CD4-positive, CD25-positive, alpha-beta regulatory T cell (primary cell): ENCODE results near the gene TMEM117. TPM values are rescaled to one million over a fixed set of nuclear protein-coding genes. Genes with fewer than 3 reads are reported as not detected.

Experiments
- ATAC-seq, 2 donors: fragments of 150-1000 bp; cut with Tn5 transposase; one replicate each; pipeline ENCODE4 v1.10.0; 2021; ENCODE audit warnings: low read depth in 2 of 2, moderate number of reproducible peaks in 2 of 2, moderate library complexity in 1 of 2
- DNase-seq, 3 donors: peaks; one replicate each; pipeline versions ENCODE4 v3.0.0 to v3.0.0-alpha.2; 2012 to 2022; ENCODE audit warnings: mixed read lengths in 1 of 3
- H3K27ac ChIP-seq: one replicate; pipeline ENCODE4 v1.7.0; 2013; ENCODE audit warnings: mild to moderate bottlenecking, low read length; ENCODE audit not compliant: insufficient read depth, poor library complexity, severe bottlenecking
- H3K27me3 ChIP-seq: one replicate; pipeline ENCODE4 v1.7.0; 2013; ENCODE audit warnings: low read length; ENCODE audit not compliant: control insufficient read depth, insufficient read depth
- H3K36me3 ChIP-seq: one replicate; pipeline ENCODE4 v1.7.0; 2013; ENCODE audit warnings: mild to moderate bottlenecking, low read length, moderate library complexity; ENCODE audit not compliant: control insufficient read depth, insufficient read depth
- H3K4me1 ChIP-seq: 2 replicates; pipeline ENCODE4 v1.7.0; 2013; ENCODE audit warnings: mild to moderate bottlenecking, low read length; ENCODE audit not compliant: insufficient read depth, control insufficient read depth, poor library complexity, severe bottlenecking
- H3K4me3 ChIP-seq: one replicate; pipeline ENCODE4 v1.7.0; 2013; ENCODE audit warnings: low read depth, mild to moderate bottlenecking, low read length, moderate library complexity
- H3K9me3 ChIP-seq, 2 experiments: 1 replicate in 1 of 2; 2 replicates in 1 of 2; pipeline ENCODE4 v1.7.0; 2013; ENCODE audit warnings: low read length in 2 of 2, mild to moderate bottlenecking in 1 of 2, moderate library complexity in 1 of 2; ENCODE audit not compliant: control insufficient read depth in 2 of 2
- H3K27ac Mint-ChIP-seq, 3 donors: one replicate each; pipeline ENCODE4 v1.8.0; 2020 to 2022; ENCODE audit warnings: mild to moderate bottlenecking in 3 of 3, mixed read lengths in 3 of 3, moderate library complexity in 2 of 3
- H3K27me3 Mint-ChIP-seq: one replicate; pipeline ENCODE4 v1.8.0; 2022; ENCODE audit warnings: mild to moderate bottlenecking, mixed read lengths
- H3K36me3 Mint-ChIP-seq: one replicate; pipeline ENCODE4 v1.8.0; 2020; ENCODE audit warnings: mixed read lengths
- H3K4me1 Mint-ChIP-seq, 4 donors: one replicate each; pipeline ENCODE4 v1.8.0; 2020 to 2022; ENCODE audit warnings: mixed read lengths in 4 of 4, mild to moderate bottlenecking in 1 of 4
- H3K4me3 Mint-ChIP-seq, 4 donors: one replicate each; pipeline ENCODE4 v1.8.0; 2020 to 2022; ENCODE audit warnings: mild to moderate bottlenecking in 4 of 4, mixed read lengths in 4 of 4, moderate library complexity in 3 of 4
- H3K9me3 Mint-ChIP-seq, 7 donors: one replicate each; pipeline ENCODE4 v1.8.0; 2020 to 2022; ENCODE audit warnings: mixed read lengths in 7 of 7, mild to moderate bottlenecking in 3 of 7, moderate library complexity in 2 of 7
- polyA plus RNA-seq, 4 donors: library from polyadenylated mRNA; unstranded; fragments of 300-500 nt; fragmentation: Illumina TruSeq; gene quantifications; one replicate each; pipeline ENCODE4 v1.2.3, GENCODE V29; 2021
- total RNA-seq: library from RNA; stranded (reverse); gene quantifications from one replicate; pipeline ENCODE4 v1.2.3, GENCODE V29; 2022

The TMEM117 gene
- total and polyA plus RNA-seq, 5 donors from 2014 or later = 2.4 to 4.7 (median 3.2) TPM

GRCh38 chr12:43942379-43942778, 106.5 kb downstream of the TMEM117 start:
- no peaks in the 10 kb centered on the region for H3K27me3 Mint-ChIP-seq
- H3K36me3 ChIP-seq = no peaks in the 10 kb centered on the region
- no peaks in the 10 kb centered on the region for H3K4me1 Mint-ChIP-seq
- DNase-seq (no peak), ATAC-seq (no peak)
- H3K27ac ChIP-seq = no peak overlapping the region
- no peaks in the 10 kb centered on the region for H3K9me3 ChIP-seq
- H3K27me3 ChIP-seq = no peaks in the 10 kb centered on the region
- H3K4me1 ChIP-seq = no peaks in the 10 kb centered on the region
- H3K27ac Mint-ChIP-seq = no peak overlapping the region
- no peak overlapping the region for H3K4me3 ChIP-seq
- peaks cover 0 to 2% (median 0%) of the 10 kb centered on the region in 7 donors for H3K9me3 Mint-ChIP-seq
- H3K4me3 Mint-ChIP-seq = no peak overlapping the region
- H3K36me3 Mint-ChIP-seq = peaks cover 9% of the 10 kb centered on the region

GRCh38 chr12:43945983-43946382, 110.1 kb downstream of the TMEM117 start:
- H3K4me3 ChIP-seq = no peak overlapping the region
- H3K4me1 ChIP-seq = no peaks in the 10 kb centered on the region
- peaks cover 23% of the 10 kb centered on the region for H3K36me3 Mint-ChIP-seq
- H3K36me3 ChIP-seq = no peaks in the 10 kb centered on the region
- DNase-seq (no peak), ATAC-seq (no peak)
- H3K4me3 Mint-ChIP-seq = no peak overlapping the region
- no peaks in the 10 kb centered on the region for H3K27me3 ChIP-seq
- H3K4me1 Mint-ChIP-seq = no peaks in the 10 kb centered on the region
- H3K27me3 Mint-ChIP-seq = no peaks in the 10 kb centered on the region
- no peak overlapping the region for H3K27ac ChIP-seq
- no peaks in the 10 kb centered on the region for H3K9me3 ChIP-seq
- peaks cover 0 to 4% (median 0%) of the 10 kb centered on the region in 7 donors for H3K9me3 Mint-ChIP-seq
- no peak overlapping the region for H3K27ac Mint-ChIP-seq

- H3K27me3 ChIP-seq = no peaks in the 10 kb centered on the region
- H3K9me3 Mint-ChIP-seq = peaks cover 0 to 6% (median 0%) of the 10 kb centered on the region in 7 donors
- H3K36me3 ChIP-seq = no peaks in the 10 kb centered on the region
- peaks cover 4% of the 10 kb centered on the region for H3K27me3 Mint-ChIP-seq
- H3K27ac Mint-ChIP-seq = no peak overlapping the region
- no peaks in the 10 kb centered on the region for H3K9me3 ChIP-seq
- H3K4me3 Mint-ChIP-seq = no peak overlapping the region
- H3K4me1 Mint-ChIP-seq = peaks cover 0 to 21% (median 14%) of the 10 kb centered on the region in 4 donors
- no peak overlapping the region for H3K27ac ChIP-seq
- no peak for DNase-seq
- no peak overlapping the region for H3K4me3 ChIP-seq
- no peak for ATAC-seq
- H3K36me3 Mint-ChIP-seq = peaks cover 15% of the 10 kb centered on the region
- no peaks in the 10 kb centered on the region for H3K4me1 ChIP-seq
Measured at GRCh38 chr12:43951286-43951685, 115.4 kb downstream of the TMEM117 start.

GRCh38 chr12:43957732-43958372, 122.0 kb downstream of the TMEM117 start:
- DNase-seq (peak in 2 of 3 donors; percentile 13 to 58), ATAC-seq (peak; percentile 58 to 59)
- H3K4me3 Mint-ChIP-seq = peak overlapping the region in 1 of 4 donors; percentile 27
- Histone ChIP-seq H3K9me3 (no peaks in the 10 kb centered on the region), H3K27ac (no peak overlapping the region), H3K36me3 (no peaks in the 10 kb centered on the region), H3K27me3 (no peaks in the 10 kb centered on the region), H3K4me1 (no peaks in the 10 kb centered on the region), H3K4me3 (no peak overlapping the region)
- peaks cover 0 to 29% (median 14%) of the 10 kb centered on the region in 4 donors for H3K4me1 Mint-ChIP-seq
- no peak overlapping the region for H3K27ac Mint-ChIP-seq
- H3K36me3 Mint-ChIP-seq = no peaks in the 10 kb centered on the region
- no peaks in the 10 kb centered on the region for H3K9me3 Mint-ChIP-seq
- peaks cover 4% of the 10 kb centered on the region for H3K27me3 Mint-ChIP-seq

- H3K36me3 Mint-ChIP-seq = no peaks in the 10 kb centered on the region
- peaks cover 0 to 6% (median 0%) of the 10 kb centered on the region in 7 donors for H3K9me3 Mint-ChIP-seq
- DNase-seq (no peak), ATAC-seq (no peak)
- Histone ChIP-seq H3K4me3 (no peak overlapping the region), H3K4me1 (no peaks in the 10 kb centered on the region), H3K27ac (no peak overlapping the region), H3K36me3 (no peaks in the 10 kb centered on the region), H3K9me3 (peaks cover 0 to 2% of the 10 kb centered on the region in 2 experiments), H3K27me3 (no peaks in the 10 kb centered on the region)
- no peaks in the 10 kb centered on the region for H3K4me1 Mint-ChIP-seq
- H3K4me3 Mint-ChIP-seq = no peak overlapping the region
- H3K27me3 Mint-ChIP-seq = no peaks in the 10 kb centered on the region
- no peak overlapping the region for H3K27ac Mint-ChIP-seq
Measured at GRCh38 chr12:43964033-43964432, 128.2 kb downstream of the TMEM117 start.

GRCh38 chr12:43964961-43965360, 129.1 kb downstream of the TMEM117 start:
- H3K36me3 Mint-ChIP-seq = no peaks in the 10 kb centered on the region
- H3K27ac Mint-ChIP-seq = no peak overlapping the region
- no peak for ATAC-seq

GRCh38 chr12:43965899-43966298, 130.0 kb downstream of the TMEM117 start:
- Mint-ChIP-seq H3K27me3 (no peaks in the 10 kb centered on the region), H3K9me3 (peaks cover 0 to 6% (median 0%) of the 10 kb centered on the region in 7 donors), H3K36me3 (no peaks in the 10 kb centered on the region), H3K4me1 (no peaks in the 10 kb centered on the region), H3K27ac (peak overlapping the region in 1 of 3 donors; percentile 20), H3K4me3 (no peak overlapping the region)
- H3K36me3 ChIP-seq = no peaks in the 10 kb centered on the region
- peaks cover 0 to 2% of the 10 kb centered on the region in 2 experiments for H3K9me3 ChIP-seq
- ATAC-seq (no peak), DNase-seq (no peak)
- H3K27ac ChIP-seq = no peak overlapping the region
- no peaks in the 10 kb centered on the region for H3K27me3 ChIP-seq
- H3K4me1 ChIP-seq = no peaks in the 10 kb centered on the region
- H3K4me3 ChIP-seq = no peak overlapping the region

More at GRCh38 chr12:43964961-43965360, 129.1 kb downstream of the TMEM117 start:
- peaks cover 0 to 6% (median 0%) of the 10 kb centered on the region in 7 donors for H3K9me3 Mint-ChIP-seq
- no peak overlapping the region for H3K4me3 ChIP-seq
- DNase-seq = no peak
- H3K4me1 ChIP-seq = no peaks in the 10 kb centered on the region
- H3K4me3 Mint-ChIP-seq = no peak overlapping the region
- no peaks in the 10 kb centered on the region for H3K4me1 Mint-ChIP-seq
- no peaks in the 10 kb centered on the region for H3K36me3 ChIP-seq
- no peaks in the 10 kb centered on the region for H3K27me3 Mint-ChIP-seq
- no peaks in the 10 kb centered on the region for H3K27me3 ChIP-seq
- H3K9me3 ChIP-seq = peaks cover 0 to 2% of the 10 kb centered on the region in 2 experiments
- no peak overlapping the region for H3K27ac ChIP-seq

GRCh38 chr12:43968736-43969135, 132.9 kb downstream of the TMEM117 start:
- H3K27ac ChIP-seq = no peak overlapping the region
- Mint-ChIP-seq H3K27me3 (no peaks in the 10 kb centered on the region), H3K36me3 (no peaks in the 10 kb centered on the region), H3K4me1 (no peaks in the 10 kb centered on the region), H3K4me3 (no peak overlapping the region), H3K27ac (no peak overlapping the region), H3K9me3 (peaks cover 0 to 6% (median 0%) of the 10 kb centered on the region in 7 donors)
- ATAC-seq (no peak), DNase-seq (no peak)
- peaks cover 0 to 2% of the 10 kb centered on the region in 2 experiments for H3K9me3 ChIP-seq
- no peaks in the 10 kb centered on the region for H3K27me3 ChIP-seq
- no peak overlapping the region for H3K4me3 ChIP-seq
- H3K36me3 ChIP-seq = no peaks in the 10 kb centered on the region
- H3K4me1 ChIP-seq = no peaks in the 10 kb centered on the region
